GM10248 (cell line): ENCODE data around the gene GSS.

Experiments
- CTCF ChIA-PET: fragments of 300-600 bp; sonication (Branson Sonifier 250); formaldehyde crosslinking; extraction: SDS; loops from one replicate; lab custom pipeline; 2021; ENCODE audit warnings: antibody characterized with exemption; lab: Yijun Ruan, JAX
- POLR2A ChIA-PET: fragments of 350-650 bp; sonication (Branson Sonifier 250); formaldehyde crosslinking; extraction: SDS; loops from one replicate; lab custom pipeline; 2020; ENCODE audit warnings: antibody characterized with exemption; lab: Yijun Ruan, JAX
- DNase-seq: peaks from one replicate; pipeline ENCODE4 v3.0.0; 2012; ENCODE audit errors: extremely low spot score
- CTCF ChIP-seq: IDR thresholded peaks from 2 replicates; pipeline ENCODE4 v1.5.1; 2012; ENCODE audit warnings: mild to moderate bottlenecking, low read depth; ENCODE audit errors: extremely low read depth, missing control alignments, control extremely low read depth

GSS gene

GRCh38 chr20:34988191-34988540, 32.6 kb upstream of the GSS start:
- DNase-seq = no peak
- no peak for TF ChIP-seq CTCF
- POLR2A ChIA-PET = interaction anchor here (0.6 to 1.0 kb wide), 2 partner anchors 9 to 177 kb away, joined by 3 to 5 read pairs; no protein-coding TSS in a partner anchor
- CTCF ChIA-PET = no interaction called here

GRCh38 chr20:34987288-34988190, 31.9 kb upstream of the GSS start:
- TF ChIP-seq CTCF = no peak
- ChIA-PET CTCF (no interaction called here), POLR2A (interaction anchor here (0.6 to 1.0 kb wide), 2 partner anchors 9 to 176 kb away, joined by 3 to 5 read pairs; no protein-coding TSS in a partner anchor)
- DNase-seq = no peak

DNA sequence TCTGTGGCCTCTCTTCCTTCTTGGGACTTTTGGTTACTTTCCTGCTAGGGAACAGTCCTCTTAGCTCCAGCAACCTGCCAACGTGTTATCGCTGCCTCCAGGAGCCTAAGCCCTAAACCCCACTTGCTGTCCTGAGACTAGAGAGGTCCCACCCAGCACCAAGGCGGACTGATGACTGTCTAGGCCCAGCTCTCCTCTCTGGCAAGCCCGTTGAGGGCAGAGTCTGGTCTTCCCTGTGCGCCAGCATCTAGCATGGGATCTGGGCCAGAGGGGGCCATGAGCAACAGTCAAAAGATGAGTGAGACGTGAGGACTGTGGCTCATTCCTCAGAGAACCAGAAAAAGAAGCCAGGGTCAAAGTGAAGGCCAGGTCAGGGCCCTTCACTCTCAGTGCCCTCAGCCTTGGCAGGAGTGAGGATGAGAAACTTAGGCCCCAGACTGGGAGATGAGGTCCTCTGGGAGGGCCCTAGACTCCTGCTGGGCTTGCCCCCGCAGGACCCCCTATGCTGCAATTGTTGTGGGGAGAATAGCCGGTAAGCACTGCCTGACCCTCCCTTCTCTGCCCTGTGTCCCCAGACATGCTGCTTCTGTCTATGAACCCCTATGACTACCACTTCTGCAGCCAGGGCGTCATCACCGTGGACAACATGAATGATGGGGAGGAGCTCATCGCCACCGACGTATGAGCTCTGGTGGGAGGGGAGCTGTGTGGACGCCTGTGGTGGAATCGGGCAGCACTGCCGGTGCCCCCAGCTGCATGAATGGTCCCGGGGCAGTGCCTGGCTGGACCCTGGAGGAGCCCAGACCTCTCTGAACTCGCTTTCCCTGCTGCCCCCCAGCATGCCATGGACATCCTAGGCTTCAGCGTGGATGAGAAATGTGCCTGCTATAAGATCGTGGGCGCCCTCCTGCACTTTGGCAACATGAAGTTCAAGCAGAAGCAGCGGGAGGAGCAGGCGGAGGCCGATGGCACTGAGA, 31.0 kb upstream of the GSS start:
- DNase-seq = no peak
- TF ChIP-seq CTCF = no peak
- POLR2A ChIA-PET = no interaction called here
- CTCF ChIA-PET = no interaction called here

GRCh38 chr20:34985461-34986310, 30.1 kb upstream of the GSS start:
- no peak for TF ChIP-seq CTCF
- ChIA-PET POLR2A (no interaction called here), CTCF (no interaction called here)
- no peak for DNase-seq

DNA sequence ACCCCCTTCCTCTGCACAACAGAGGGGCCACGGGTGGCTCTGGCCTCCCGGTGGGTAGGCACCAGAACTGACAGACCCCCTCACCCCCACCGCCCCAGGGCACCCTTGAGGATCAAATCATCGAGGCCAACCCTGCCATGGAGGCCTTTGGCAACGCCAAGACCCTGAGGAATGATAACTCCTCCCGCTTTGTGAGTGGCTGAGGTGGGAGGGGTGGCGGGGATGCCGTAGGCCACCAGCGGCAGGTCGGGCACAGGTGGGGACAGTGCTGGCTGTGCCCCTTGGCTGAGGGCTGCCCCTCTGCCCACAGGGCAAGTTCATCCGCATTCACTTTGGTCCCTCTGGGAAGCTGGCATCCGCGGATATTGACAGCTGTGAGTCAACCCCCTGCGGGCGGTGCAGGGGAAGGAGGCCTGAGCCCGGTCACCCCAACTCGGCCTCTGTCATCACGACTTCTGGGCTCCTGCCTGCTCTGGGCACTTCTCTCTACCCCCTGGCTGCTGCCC, 29.2 kb upstream of the GSS start:
- no peak for TF ChIP-seq CTCF
- CTCF ChIA-PET = no interaction called here
- POLR2A ChIA-PET = no interaction called here
- no peak for DNase-seq
